Naive thymus-derived CD4-positive, alpha-beta T cell (primary cell): Measurements from ENCODE around the gene GARIN3. TPM values are rescaled to one million over a fixed set of nuclear protein-coding genes. Genes with fewer than 3 reads are reported as not detected.

ENCODE experiments used
- ATAC-seq: fragments of 150-1000 bp; cut with Tn5 transposase; 2 replicates; pipeline ENCODE4 v1.10.0; 2021; ENCODE audit warnings: mild to moderate bottlenecking, moderate library complexity
- CTCF ChIA-PET: fragments of 350-600 bp; sonication (Branson Sonifier 250); formaldehyde crosslinking; loops from one replicate; lab custom pipeline; 2021; ENCODE audit warnings: antibody characterized with exemption; lab: Charles Lee
- POLR2A ChIA-PET: fragments of 350-600 bp; sonication (Branson Sonifier 250); formaldehyde crosslinking; loops from one replicate; lab custom pipeline; 2021; ENCODE audit warnings: antibody characterized with exemption, inconsistent platforms; lab: Charles Lee
- DNase-seq, 9 donors: peaks; one replicate each; pipeline versions ENCODE4 v3.0.0 to v3.0.0-alpha.2; 2020 to 2022; ENCODE audit warnings: mixed read lengths in 1 of 9
- H3K27ac ChIP-seq: one replicate; pipeline ENCODE4 v1.7.0; 2013; ENCODE audit warnings: mild to moderate bottlenecking, low read depth, low read length, moderate library complexity
- H3K27me3 ChIP-seq, 2 donors: one replicate each; pipeline ENCODE4 v1.7.0; 2013; ENCODE audit warnings: low read length in 2 of 2, mild to moderate bottlenecking in 2 of 2, moderate library complexity in 2 of 2; ENCODE audit not compliant: control insufficient read depth in 2 of 2, insufficient read depth in 2 of 2
- H3K36me3 ChIP-seq, 3 experiments: 1 replicate in 2 of 3; 2 replicates in 1 of 3; pipeline ENCODE4 v1.7.0; 2013; ENCODE audit warnings: low read length in 3 of 3, mild to moderate bottlenecking in 3 of 3, moderate library complexity in 1 of 3; ENCODE audit not compliant: insufficient read depth in 3 of 3, control insufficient read depth in 2 of 3
- H3K4me1 ChIP-seq, 2 donors: one replicate each; pipeline ENCODE4 v1.7.0; 2013; ENCODE audit warnings: low read length in 2 of 2, mild to moderate bottlenecking in 2 of 2, moderate library complexity in 1 of 2; ENCODE audit not compliant: control insufficient read depth in 2 of 2, insufficient read depth in 2 of 2
- H3K4me3 ChIP-seq: 2 replicates; pipeline ENCODE4 v1.7.0; 2013; ENCODE audit warnings: mild to moderate bottlenecking, low read length
- H3K9me3 ChIP-seq, 3 experiments: 1 replicate in 2 of 3; 2 replicates in 1 of 3; pipeline ENCODE4 v1.7.0; 2013; ENCODE audit warnings: low read length in 3 of 3; ENCODE audit not compliant: control insufficient read depth in 2 of 3
- H3K27ac Mint-ChIP-seq, 9 donors: one replicate each; pipeline ENCODE4 v1.8.0; 2020 to 2022; ENCODE audit warnings: mixed read lengths in 9 of 9, mild to moderate bottlenecking in 8 of 9, moderate library complexity in 5 of 9, inconsistent platforms in 2 of 9
- H3K27me3 Mint-ChIP-seq, 5 donors: one replicate each; pipeline ENCODE4 v1.8.0; 2021 to 2022; ENCODE audit warnings: mixed read lengths in 5 of 5, mild to moderate bottlenecking in 1 of 5
- H3K36me3 Mint-ChIP-seq, 5 donors: one replicate each; pipeline ENCODE4 v1.8.0; 2020 to 2022; ENCODE audit warnings: mixed read lengths in 5 of 5, mild to moderate bottlenecking in 3 of 5, inconsistent platforms in 1 of 5
- H3K4me1 Mint-ChIP-seq, 7 donors: one replicate each; pipeline ENCODE4 v1.8.0; 2020 to 2022; ENCODE audit warnings: mixed read lengths in 7 of 7, mild to moderate bottlenecking in 3 of 7, inconsistent platforms in 1 of 7
- H3K4me3 Mint-ChIP-seq, 10 donors: one replicate each; pipeline ENCODE4 v1.8.0; 2020 to 2022; ENCODE audit warnings: mild to moderate bottlenecking in 10 of 10, mixed read lengths in 10 of 10, moderate library complexity in 6 of 10, inconsistent platforms in 2 of 10
- H3K9me3 Mint-ChIP-seq, 11 donors: one replicate each; pipeline ENCODE4 v1.8.0; 2020 to 2022; ENCODE audit warnings: mixed read lengths in 11 of 11, mild to moderate bottlenecking in 4 of 11, inconsistent platforms in 1 of 11, moderate library complexity in 1 of 11
- intact Hi-C, 2 donors: fragments of 100-400 bp; cut with micrococcal nuclease; formaldehyde crosslinking; loops; one replicate each; pipeline ENCODE4 v1.15.1; 2023
- polyA plus RNA-seq, 2 donors: library from polyadenylated mRNA; unstranded; fragments of 300-500 nt; fragmentation: Illumina TruSeq; gene quantifications; one replicate each; pipeline ENCODE4 v1.2.3, GENCODE V29; 2021
- total RNA-seq, 6 experiments: library from RNA in 5 of 6; stranded (reverse) in 5 of 6; gene quantifications; 1 replicate in 5 of 6; 2 replicates in 1 of 6; pipeline ENCODE4 v1.2.3 and lab custom pipeline; 2021 to 2026

Gene GARIN3
- total and polyA plus RNA-seq, 7 experiments from 2014 or later, result 0.07 TPM; not detected in 6

- H3K36me3 Mint-ChIP-seq, result peaks cover 0 to 5% (median 0%) of the 10 kb centered on the region in 5 donors
- H3K27me3 Mint-ChIP-seq, result no peaks in the 10 kb centered on the region
- ChIA-PET POLR2A (interaction anchor here (0.6 to 2.2 kb wide), 6 partner anchors 9 to 42 kb away, joined by 3 to 8 read pairs (median 4); partner anchors contain the start of gene ITK), CTCF (interaction anchor here (0.6 to 1.4 kb wide), 2 partner anchors 14 to 149 kb away, joined by 3 to 4 read pairs; no protein-coding TSS in a partner anchor)
- no peak overlapping the region for H3K4me3 Mint-ChIP-seq
- Histone ChIP-seq H3K27me3 (no peaks in the 10 kb centered on the region), H3K27ac (no peak overlapping the region), H3K36me3 (no peaks in the 10 kb centered on the region), H3K9me3 (no peaks in the 10 kb centered on the region), H3K4me1 (peaks cover 41 to 42% of the 10 kb centered on the region in 2 donors), H3K4me3 (no peak overlapping the region)
- intact Hi-C loops, result no loop called here
- H3K4me1 Mint-ChIP-seq, result peaks cover 32 to 69% (median 64%) of the 10 kb centered on the region in 7 donors
- peak overlapping the region in 1 of 9 donors; percentile 52 for H3K27ac Mint-ChIP-seq
- no peaks in the 10 kb centered on the region for H3K9me3 Mint-ChIP-seq
- ATAC-seq (no peak), DNase-seq (no peak)
Observed at GRCh38 chr5:157162919-157163510, 3.0 kb downstream of the GARIN3 start.

GRCh38 chr5:157161996-157162395, 4.1 kb downstream of the GARIN3 start:
- H3K27ac ChIP-seq, result no peak overlapping the region
- peaks cover 0 to under 1% (median 0%) of the 10 kb centered on the region in 11 donors for H3K9me3 Mint-ChIP-seq
- no peaks in the 10 kb centered on the region for H3K27me3 ChIP-seq
- H3K4me3 Mint-ChIP-seq, result no peak overlapping the region
- ATAC-seq, result no peak
- no peak for DNase-seq
- H3K27me3 Mint-ChIP-seq, result no peaks in the 10 kb centered on the region
- no peaks in the 10 kb centered on the region for H3K36me3 ChIP-seq
- H3K4me1 Mint-ChIP-seq, result peaks cover 33 to 69% (median 64%) of the 10 kb centered on the region in 7 donors
- no peaks in the 10 kb centered on the region for H3K9me3 ChIP-seq
- CTCF ChIA-PET, result interaction anchor here (1.4 kb wide), 1 partner anchor 13 kb away, joined by 4 read pairs; no protein-coding TSS in a partner anchor
- intact Hi-C loops, result no loop called here
- peaks cover 0 to 5% (median 0%) of the 10 kb centered on the region in 5 donors for H3K36me3 Mint-ChIP-seq
- no peak overlapping the region for H3K27ac Mint-ChIP-seq
- POLR2A ChIA-PET, result interaction anchor here (1.1 to 2.2 kb wide), 5 partner anchors 10 to 91 kb away, joined by 3 to 8 read pairs (median 4); partner anchors contain the start of gene ITK
- peaks cover 37 to 39% of the 10 kb centered on the region in 2 donors for H3K4me1 ChIP-seq
- H3K4me3 ChIP-seq, result no peak overlapping the region

GRCh38 chr5:157160001-157160400, 6.1 kb downstream of the GARIN3 start:
- Histone ChIP-seq H3K4me1 (peaks cover 40% of the 10 kb centered on the region in 2 donors), H3K27me3 (no peaks in the 10 kb centered on the region), H3K27ac (peak overlapping the region; percentile 67), H3K4me3 (peak overlapping the region; percentile 7), H3K36me3 (no peaks in the 10 kb centered on the region), H3K9me3 (no peaks in the 10 kb centered on the region)
- ATAC-seq (peak; percentile 52), DNase-seq (peak in 1 of 9 donors; percentile 55)
- intact Hi-C loops, result no loop called here
- Mint-ChIP-seq H3K4me1 (peaks cover 30 to 71% (median 65%) of the 10 kb centered on the region in 7 donors), H3K9me3 (peaks cover 0 to 1% (median 0%) of the 10 kb centered on the region in 11 donors), H3K36me3 (peaks cover 0 to 9% (median 0%) of the 10 kb centered on the region in 5 donors), H3K4me3 (peak overlapping the region; percentile 13 to 76 (median 56)), H3K27ac (peak overlapping the region; percentile 68 to 84 (median 79)), H3K27me3 (no peaks in the 10 kb centered on the region)
- ChIA-PET POLR2A (interaction anchor here (0.7 to 1.0 kb wide), 2 partner anchors 10 to 21 kb away, joined by 3 read pairs; partner anchors contain the start of gene ITK), CTCF (no interaction called here)

- no peaks in the 10 kb centered on the region for H3K27me3 Mint-ChIP-seq
- peaks cover 34 to 78% (median 70%) of the 10 kb centered on the region in 7 donors for H3K4me1 Mint-ChIP-seq
- H3K9me3 Mint-ChIP-seq, result peaks cover 0 to 1% (median 0%) of the 10 kb centered on the region in 11 donors
- no peaks in the 10 kb centered on the region for H3K27me3 ChIP-seq
- H3K4me3 ChIP-seq, result peak overlapping the region; percentile 7
- peak overlapping the region in 9 of 10 donors; percentile 42 to 76 (median 55) for H3K4me3 Mint-ChIP-seq
- H3K27ac ChIP-seq, result peak overlapping the region; percentile 67
- H3K9me3 ChIP-seq, result no peaks in the 10 kb centered on the region
- POLR2A ChIA-PET, result interaction anchor here (0.7 to 1.0 kb wide), 2 partner anchors 9 to 21 kb away, joined by 3 read pairs; partner anchors contain the start of gene ITK
- peaks cover 0 to 9% (median 0%) of the 10 kb centered on the region in 5 donors for H3K36me3 Mint-ChIP-seq
- intact Hi-C loops, result loop anchor here (1.0 to 5.0 kb wide), 5 partner anchors 8 to 33 kb away; partner anchors contain the start of gene ITK (in 1 of the 2)
- peak in 7 of 9 donors; percentile 31 to 76 (median 58) for DNase-seq
- CTCF ChIA-PET, result no interaction called here
- H3K4me1 ChIP-seq, result peaks cover 43 to 44% of the 10 kb centered on the region in 2 donors
- ATAC-seq, result peak; percentile 84
- H3K36me3 ChIP-seq, result no peaks in the 10 kb centered on the region
- H3K27ac Mint-ChIP-seq, result peak overlapping the region; percentile 68 to 84 (median 79)
Observed at GRCh38 chr5:157159209-157159751, 6.8 kb downstream of the GARIN3 start.

- H3K9me3 Mint-ChIP-seq, result peaks cover 0 to 1% (median 0%) of the 10 kb centered on the region in 11 donors
- H3K4me1 ChIP-seq, result peaks cover 53 to 54% of the 10 kb centered on the region in 2 donors
Observed at GRCh38 chr5:157157293-157157891, 8.7 kb downstream of the GARIN3 start.

More at GRCh38 chr5:157157293-157157891, 8.7 kb downstream of the GARIN3 start:
- Mint-ChIP-seq H3K27ac (peak overlapping the region in 6 of 9 donors; percentile 14 to 73 (median 63)), H3K4me1 (peaks cover 39 to 90% (median 78%) of the 10 kb centered on the region in 7 donors), H3K4me3 (peak overlapping the region in 4 of 10 donors; percentile 2 to 62 (median 26)), H3K36me3 (peaks cover 0 to 4% (median 0%) of the 10 kb centered on the region in 5 donors), H3K27me3 (no peaks in the 10 kb centered on the region)
- ATAC-seq (no peak), DNase-seq (no peak)
- no peaks in the 10 kb centered on the region for H3K36me3 ChIP-seq
- intact Hi-C loops, result loop anchor here in 1 of 2 donors (5.0 kb wide), 1 partner anchor 35 kb away; no protein-coding TSS in a partner anchor
- H3K4me3 ChIP-seq, result no peak overlapping the region
- H3K27me3 ChIP-seq, result no peaks in the 10 kb centered on the region
- ChIA-PET CTCF (interaction anchor here (0.6 to 1.9 kb wide), 3 partner anchors 8 to 22 kb away, joined by 3 to 7 read pairs (median 5); no protein-coding TSS in a partner anchor), POLR2A (interaction anchor here (0.5 to 5.7 kb wide), 15 partner anchors 10 to 156 kb away, joined by 3 to 34 read pairs (median 6); partner anchors contain the start of gene MED7)
- no peaks in the 10 kb centered on the region for H3K9me3 ChIP-seq
- no peak overlapping the region for H3K27ac ChIP-seq
